ENCODE measurements around the gene SLC4A5. TPM values are rescaled to one million over a fixed set of nuclear protein-coding genes. Genes with fewer than 3 reads are reported as not detected.

Gene SLC4A5
- total RNA-seq, 1 experiment from 2014 or later = 1.8 TPM

DNA sequence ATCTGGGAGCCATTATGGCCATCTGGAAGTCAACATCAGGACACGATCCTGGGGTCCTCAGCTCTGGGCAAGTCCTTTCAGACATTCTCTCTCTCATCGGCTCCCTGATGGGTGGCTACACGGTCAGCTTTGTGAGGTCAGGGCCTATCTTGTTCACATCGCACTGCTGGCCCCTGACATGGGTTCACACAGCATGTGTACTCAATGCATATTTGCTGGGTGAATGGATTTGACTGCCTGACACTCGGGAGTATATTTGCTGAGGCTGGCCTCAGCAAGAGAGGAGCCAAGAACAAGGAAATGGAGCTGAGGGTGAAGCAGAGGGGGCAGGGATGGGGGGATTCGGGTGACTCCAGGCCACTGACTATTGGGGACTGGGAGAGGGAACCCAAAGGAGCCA lies 50.5 kb downstream of the SLC4A5 start:
- POLR2A ChIA-PET = interaction anchor here (0.5 kb wide), 1 partner anchor 180 kb away, joined by 3 read pairs; no protein-coding TSS in a partner anchor

DNA sequence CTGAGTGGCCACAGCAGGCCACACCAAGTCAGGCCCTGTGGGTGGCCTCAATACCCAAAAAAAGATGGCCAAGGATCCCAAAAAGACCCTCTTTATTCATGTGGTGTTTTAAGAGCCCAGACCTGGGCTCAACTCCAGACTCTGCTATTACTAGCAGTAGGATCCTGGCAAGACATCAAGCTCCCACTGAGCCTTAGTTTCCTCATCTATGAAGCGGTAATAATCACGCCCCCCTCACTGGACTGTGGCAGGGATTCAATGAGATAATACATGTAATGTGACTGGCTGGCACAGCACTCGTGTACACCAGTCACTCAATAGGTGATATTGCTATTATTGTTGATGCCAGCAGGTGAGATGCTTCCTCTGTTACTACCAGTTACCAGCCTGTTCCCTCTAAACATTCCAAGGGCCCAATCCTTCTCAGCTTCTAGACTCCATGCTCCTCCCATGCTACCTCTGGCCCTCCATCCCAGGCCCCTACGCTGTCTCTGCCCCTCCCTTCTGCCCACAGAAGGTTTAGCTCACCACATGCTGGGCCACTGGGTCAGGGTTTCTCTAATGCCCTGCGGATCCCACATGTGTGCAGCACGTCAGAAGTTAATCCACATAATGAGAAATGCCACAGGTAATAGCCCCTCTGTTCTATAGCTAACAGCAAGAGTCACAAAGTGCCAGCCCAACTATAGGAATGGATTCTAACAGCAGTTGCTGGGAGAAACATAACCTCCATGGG lies 51.2 kb downstream of the SLC4A5 start:
- POLR2A ChIA-PET = no interaction called here
- Mint-ChIP-seq H3K4me3 (no peak overlapping the region), H3K36me3 (no peaks in the 10 kb centered on the region), H3K27ac (no peak overlapping the region), H3K4me1 (no peaks in the 10 kb centered on the region), H3K27me3 (ENCODE audit: low read depth) (peaks cover 5% of the 10 kb centered on the region), H3K9me3 (no peaks in the 10 kb centered on the region)
- DNase-seq (ENCODE audit: low spot score) (no peak), ATAC-seq (no peak)
- CTCF ChIA-PET = interaction anchor here (0.9 to 2.4 kb wide), 2 partner anchors 43 to 468 kb away, joined by 5 to 12 read pairs; no protein-coding TSS in a partner anchor
- TF ChIP-seq EMX1 (CRISPR knock-in tag; IDR thresholded peaks at IDR 0.05) (no peak), JAZF1 (CRISPR knock-in tag; IDR thresholded peaks at IDR 0.05) (no peak), HMGA2 (CRISPR knock-in tag; IDR thresholded peaks at IDR 0.05) (no peak), ZNF423 (CRISPR knock-in tag; IDR thresholded peaks at IDR 0.05) (no peak), FOXP1 (CRISPR knock-in tag; IDR thresholded peaks at IDR 0.05; ENCODE audit: borderline replicate concordance) (no peak), ESRRA (CRISPR knock-in tag; IDR thresholded peaks at IDR 0.05; ENCODE audit: borderline replicate concordance) (no peak)
- TF ChIP-seq, protein P1, sequence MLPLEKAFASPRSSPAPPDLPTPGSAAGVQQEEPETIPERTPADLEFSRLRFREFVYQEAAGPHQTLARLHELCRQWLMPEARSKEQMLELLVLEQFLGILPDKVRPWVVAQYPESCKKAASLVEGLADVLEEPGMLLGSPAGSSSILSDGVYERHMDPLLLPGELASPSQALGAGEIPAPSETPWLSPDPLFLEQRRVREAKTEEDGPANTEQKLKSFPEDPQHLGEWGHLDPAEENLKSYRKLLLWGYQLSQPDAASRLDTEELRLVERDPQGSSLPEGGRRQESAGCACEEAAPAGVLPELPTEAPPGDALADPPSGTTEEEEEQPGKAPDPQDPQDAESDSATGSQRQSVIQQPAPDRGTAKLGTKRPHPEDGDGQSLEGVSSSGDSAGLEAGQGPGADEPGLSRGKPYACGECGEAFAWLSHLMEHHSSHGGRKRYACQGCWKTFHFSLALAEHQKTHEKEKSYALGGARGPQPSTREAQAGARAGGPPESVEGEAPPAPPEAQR (CRISPR knock-in tag; IDR thresholded peaks at IDR 0.05) = no peak
- TF ChIP-seq, protein P2, sequence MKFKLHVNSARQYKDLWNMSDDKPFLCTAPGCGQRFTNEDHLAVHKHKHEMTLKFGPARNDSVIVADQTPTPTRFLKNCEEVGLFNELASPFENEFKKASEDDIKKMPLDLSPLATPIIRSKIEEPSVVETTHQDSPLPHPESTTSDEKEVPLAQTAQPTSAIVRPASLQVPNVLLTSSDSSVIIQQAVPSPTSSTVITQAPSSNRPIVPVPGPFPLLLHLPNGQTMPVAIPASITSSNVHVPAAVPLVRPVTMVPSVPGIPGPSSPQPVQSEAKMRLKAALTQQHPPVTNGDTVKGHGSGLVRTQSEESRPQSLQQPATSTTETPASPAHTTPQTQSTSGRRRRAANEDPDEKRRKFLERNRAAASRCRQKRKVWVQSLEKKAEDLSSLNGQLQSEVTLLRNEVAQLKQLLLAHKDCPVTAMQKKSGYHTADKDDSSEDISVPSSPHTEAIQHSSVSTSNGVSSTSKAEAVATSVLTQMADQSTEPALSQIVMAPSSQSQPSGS (CRISPR knock-in tag; IDR thresholded peaks at IDR 0.05; ENCODE audit: borderline replicate concordance, low read depth) = no peak

More for the DNA sequence above, 50.5 kb downstream of the SLC4A5 start:
- DNase-seq (ENCODE audit: low spot score) (no peak), ATAC-seq (no peak)
- peaks cover 5% of the 10 kb centered on the region for H3K27me3 Mint-ChIP-seq (ENCODE audit: low read depth)
- TF ChIP-seq, protein P3, sequence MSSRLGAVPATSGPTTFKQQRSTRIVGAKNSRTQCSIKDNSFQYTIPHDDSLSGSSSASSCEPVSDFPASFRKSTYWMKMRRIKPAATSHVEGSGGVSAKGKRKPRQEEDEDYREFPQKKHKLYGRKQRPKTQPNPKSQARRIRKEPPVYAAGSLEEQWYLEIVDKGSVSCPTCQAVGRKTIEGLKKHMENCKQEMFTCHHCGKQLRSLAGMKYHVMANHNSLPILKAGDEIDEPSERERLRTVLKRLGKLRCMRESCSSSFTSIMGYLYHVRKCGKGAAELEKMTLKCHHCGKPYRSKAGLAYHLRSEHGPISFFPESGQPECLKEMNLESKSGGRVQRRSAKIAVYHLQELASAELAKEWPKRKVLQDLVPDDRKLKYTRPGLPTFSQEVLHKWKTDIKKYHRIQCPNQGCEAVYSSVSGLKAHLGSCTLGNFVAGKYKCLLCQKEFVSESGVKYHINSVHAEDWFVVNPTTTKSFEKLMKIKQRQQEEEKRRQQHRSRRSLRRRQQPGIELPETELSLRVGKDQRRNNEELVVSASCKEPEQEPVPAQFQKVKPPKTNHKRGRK (CRISPR knock-in tag; IDR thresholded peaks at IDR 0.05; ENCODE audit: borderline replicate concordance) = no peak
- TF ChIP-seq, protein P4, sequence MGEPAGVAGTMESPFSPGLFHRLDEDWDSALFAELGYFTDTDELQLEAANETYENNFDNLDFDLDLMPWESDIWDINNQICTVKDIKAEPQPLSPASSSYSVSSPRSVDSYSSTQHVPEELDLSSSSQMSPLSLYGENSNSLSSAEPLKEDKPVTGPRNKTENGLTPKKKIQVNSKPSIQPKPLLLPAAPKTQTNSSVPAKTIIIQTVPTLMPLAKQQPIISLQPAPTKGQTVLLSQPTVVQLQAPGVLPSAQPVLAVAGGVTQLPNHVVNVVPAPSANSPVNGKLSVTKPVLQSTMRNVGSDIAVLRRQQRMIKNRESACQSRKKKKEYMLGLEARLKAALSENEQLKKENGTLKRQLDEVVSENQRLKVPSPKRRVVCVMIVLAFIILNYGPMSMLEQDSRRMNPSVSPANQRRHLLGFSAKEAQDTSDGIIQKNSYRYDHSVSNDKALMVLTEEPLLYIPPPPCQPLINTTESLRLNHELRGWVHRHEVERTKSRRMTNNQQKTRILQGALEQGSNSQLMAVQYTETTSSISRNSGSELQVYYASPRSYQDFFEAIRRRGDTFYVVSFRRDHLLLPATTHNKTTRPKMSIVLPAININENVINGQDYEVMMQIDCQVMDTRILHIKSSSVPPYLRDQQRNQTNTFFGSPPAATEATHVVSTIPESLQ (CRISPR knock-in tag; IDR thresholded peaks at IDR 0.05) = no peak
- TF ChIP-seq NFYB (CRISPR knock-in tag; conservative IDR thresholded peaks at IDR 0.05; ENCODE audit: low read depth) (no peak), EMX1 (CRISPR knock-in tag; IDR thresholded peaks at IDR 0.05) (no peak), CREM (CRISPR knock-in tag; IDR thresholded peaks at IDR 0.05) (no peak), GABPB1 (CRISPR knock-in tag; IDR thresholded peaks at IDR 0.05) (no peak), IRF2 (CRISPR knock-in tag; IDR thresholded peaks at IDR 0.05; ENCODE audit: borderline replicate concordance, low read depth) (no peak), ESRRA (CRISPR knock-in tag; IDR thresholded peaks at IDR 0.05; ENCODE audit: borderline replicate concordance) (no peak), TEAD1 (CRISPR knock-in tag; IDR thresholded peaks at IDR 0.05) (no peak), ZNF263 (CRISPR knock-in tag; IDR thresholded peaks at IDR 0.05; ENCODE audit: low read depth) (no peak)
- TF ChIP-seq, protein P2 (CRISPR knock-in tag; IDR thresholded peaks at IDR 0.05; ENCODE audit: borderline replicate concordance, low read depth) = no peak
- TF ChIP-seq, protein P5, sequence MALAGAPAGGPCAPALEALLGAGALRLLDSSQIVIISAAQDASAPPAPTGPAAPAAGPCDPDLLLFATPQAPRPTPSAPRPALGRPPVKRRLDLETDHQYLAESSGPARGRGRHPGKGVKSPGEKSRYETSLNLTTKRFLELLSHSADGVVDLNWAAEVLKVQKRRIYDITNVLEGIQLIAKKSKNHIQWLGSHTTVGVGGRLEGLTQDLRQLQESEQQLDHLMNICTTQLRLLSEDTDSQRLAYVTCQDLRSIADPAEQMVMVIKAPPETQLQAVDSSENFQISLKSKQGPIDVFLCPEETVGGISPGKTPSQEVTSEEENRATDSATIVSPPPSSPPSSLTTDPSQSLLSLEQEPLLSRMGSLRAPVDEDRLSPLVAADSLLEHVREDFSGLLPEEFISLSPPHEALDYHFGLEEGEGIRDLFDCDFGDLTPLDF (CRISPR knock-in tag; IDR thresholded peaks at IDR 0.05) = no peak
- TF ChIP-seq, protein P6, sequence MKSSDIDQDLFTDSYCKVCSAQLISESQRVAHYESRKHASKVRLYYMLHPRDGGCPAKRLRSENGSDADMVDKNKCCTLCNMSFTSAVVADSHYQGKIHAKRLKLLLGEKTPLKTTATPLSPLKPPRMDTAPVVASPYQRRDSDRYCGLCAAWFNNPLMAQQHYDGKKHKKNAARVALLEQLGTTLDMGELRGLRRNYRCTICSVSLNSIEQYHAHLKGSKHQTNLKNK (CRISPR knock-in tag; IDR thresholded peaks at IDR 0.05) = no peak
- TF ChIP-seq, protein P7, sequence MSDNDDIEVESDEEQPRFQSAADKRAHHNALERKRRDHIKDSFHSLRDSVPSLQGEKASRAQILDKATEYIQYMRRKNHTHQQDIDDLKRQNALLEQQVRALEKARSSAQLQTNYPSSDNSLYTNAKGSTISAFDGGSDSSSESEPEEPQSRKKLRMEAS (CRISPR knock-in tag; IDR thresholded peaks at IDR 0.05) = no peak
- TF ChIP-seq, protein P1 (CRISPR knock-in tag; IDR thresholded peaks at IDR 0.05) = no peak
- H3K9me3 Mint-ChIP-seq = peaks cover 2% of the 10 kb centered on the region; the same call in 1 of the 2 replicates
- CTCF ChIA-PET = interaction anchor here (0.7 to 2.4 kb wide), 4 partner anchors 42 to 469 kb away, joined by 3 to 12 read pairs (median 5); no protein-coding TSS in a partner anchor
- H3K4me3 Mint-ChIP-seq = no peak overlapping the region
- H3K36me3 Mint-ChIP-seq = no peaks in the 10 kb centered on the region
- no peak overlapping the region for H3K27ac Mint-ChIP-seq
- no peaks in the 10 kb centered on the region for H3K4me1 Mint-ChIP-seq
